CD4-positive, alpha-beta T cell (primary cell): Measurements from ENCODE around the gene TMEM184C. TPM values are rescaled to one million over a fixed set of nuclear protein-coding genes. Genes with fewer than 3 reads are reported as not detected.

Experiments
- ATAC-seq: fragments of 200-7000 bp; cut with Tn5 transposase; one replicate; pipeline ENCODE4 v1.10.0; 2022; ENCODE audit warnings: mild to moderate bottlenecking; ENCODE audit not compliant: poor library complexity
- CTCF ChIA-PET: fragments of 350-600 bp; sonication (Branson Sonifier 250); formaldehyde crosslinking; loops from one replicate; lab custom pipeline; 2021; ENCODE audit warnings: antibody characterized with exemption, inconsistent platforms; lab: Charles Lee
- POLR2A ChIA-PET: fragments of 350-600 bp; sonication (Branson Sonifier 250); formaldehyde crosslinking; loops from one replicate; lab custom pipeline; 2021; ENCODE audit warnings: antibody characterized with exemption, inconsistent platforms; lab: Charles Lee
- DNase-seq, 14 experiments: peaks; one replicate each; pipeline ENCODE4 v3.0.0-alpha.2; 2013 to 2020; ENCODE audit warnings: mixed read lengths in 2 of 14
- H3K27ac ChIP-seq, 2 donors: one replicate each; pipeline versions ENCODE4 v1.5.1 to v1.7.0; 2013; ENCODE audit warnings: low read length in 2 of 2, low read depth in 1 of 2, mild to moderate bottlenecking in 1 of 2
- H3K27me3 ChIP-seq, 2 experiments: 1 replicate in 1 of 2; 2 replicates in 1 of 2; pipeline versions ENCODE4 v1.6.1 to v1.7.0; 2013; ENCODE audit warnings: low read length in 2 of 2, control low read depth in 1 of 2, mild to moderate bottlenecking in 1 of 2, moderate library complexity in 1 of 2; ENCODE audit not compliant: insufficient read depth in 2 of 2, control insufficient read depth in 1 of 2
- H3K36me3 ChIP-seq: one replicate; pipeline ENCODE4 v1.6.1; 2013; ENCODE audit warnings: low read length, control low read depth; ENCODE audit not compliant: insufficient read depth
- H3K4me1 ChIP-seq: one replicate; pipeline ENCODE4 v1.6.1; 2013; ENCODE audit warnings: low read length, control low read depth; ENCODE audit not compliant: insufficient read depth
- H3K4me3 ChIP-seq: one replicate; pipeline ENCODE4 v1.5.1; 2013; ENCODE audit warnings: mild to moderate bottlenecking, low read length, moderate library complexity
- H3K9me3 ChIP-seq, 2 experiments: 1 replicate in 1 of 2; 2 replicates in 1 of 2; pipeline versions ENCODE4 v1.6.1 to v1.7.0; 2013; ENCODE audit warnings: low read length in 2 of 2, mild to moderate bottlenecking in 2 of 2, control low read depth in 1 of 2, moderate library complexity in 1 of 2; ENCODE audit not compliant: control insufficient read depth in 1 of 2, insufficient read depth in 1 of 2
- H3K27ac Mint-ChIP-seq: one replicate; pipeline ENCODE4 v1.8.0; 2020; ENCODE audit warnings: mixed read lengths
- H3K27me3 Mint-ChIP-seq: one replicate; pipeline ENCODE4 v1.8.0; 2021; ENCODE audit warnings: mixed read lengths
- H3K36me3 Mint-ChIP-seq: one replicate; pipeline ENCODE4 v1.8.0; 2021; ENCODE audit warnings: low read depth, mixed read lengths
- H3K4me1 Mint-ChIP-seq: one replicate; pipeline ENCODE4 v1.8.0; 2021; ENCODE audit warnings: low read depth, mixed read lengths
- H3K4me3 Mint-ChIP-seq: one replicate; pipeline ENCODE4 v1.8.0; 2020; ENCODE audit warnings: mild to moderate bottlenecking, mixed read lengths
- H3K9me3 Mint-ChIP-seq: one replicate; pipeline ENCODE4 v1.8.0; 2020; ENCODE audit warnings: mixed read lengths
- intact Hi-C, 2 experiments: fragments of 100-400 bp; cut with DNase I in 1 of 2; cut with micrococcal nuclease in 1 of 2; formaldehyde crosslinking; loops; one replicate each; pipeline versions ENCODE4 v1.15.1 to v1.9.0; 2023 to 2025; cut with DNase I, micrococcal nuclease
- total RNA-seq, 174 experiments: library from RNA in 2 of 174; stranded (reverse) in 2 of 174; gene quantifications; one replicate each; pipeline ENCODE4 v1.2.3 and lab custom pipeline; 2021 to 2026
- TF ChIP-seq, protein P1 (sequence below): fragments of 200-600 bp; IDR thresholded peaks from one replicate; pipeline ENCODE4 v1.8.0; 2022; ENCODE audit warnings: antibody characterized with exemption, mild to moderate bottlenecking

Gene TMEM184C
- total RNA-seq, 2 experiments from 2014 or later: 10.0 to 10.1 TPM

DNA sequence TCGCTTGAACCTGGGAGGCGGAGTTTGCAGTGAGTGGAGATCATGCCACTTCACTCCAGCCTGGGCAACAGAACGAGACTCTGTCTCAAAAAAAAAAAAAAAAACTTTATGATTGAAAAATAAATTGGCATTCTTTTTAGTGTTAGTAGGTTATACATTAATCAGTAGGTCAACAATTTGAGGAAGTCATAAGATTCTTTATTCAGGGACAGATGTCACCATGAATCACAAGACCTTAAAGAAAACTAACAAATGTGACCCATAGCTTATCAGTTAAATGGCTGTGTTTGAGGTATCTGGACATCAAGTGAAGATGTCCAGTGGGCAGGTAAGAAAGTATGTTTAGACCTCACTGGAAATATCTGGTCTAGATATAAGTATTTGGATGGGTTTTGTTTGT is 76.0 kb downstream of the TMEM184C start:
- ATAC-seq: no peak
- H3K4me3 Mint-ChIP-seq: no peak overlapping the region
- CTCF ChIA-PET: interaction anchor here (0.9 kb wide), 1 partner anchor 15 kb away, joined by 3 read pairs; no protein-coding TSS in a partner anchor
- H3K4me3 ChIP-seq: no peak overlapping the region
- intact Hi-C loops: no loop called here
- peaks cover 3% of the 10 kb centered on the region for H3K4me1 ChIP-seq
- H3K27ac Mint-ChIP-seq: no peak overlapping the region
- peaks cover 5 to 12% of the 10 kb centered on the region in 2 experiments for H3K27me3 ChIP-seq
- no peak overlapping the region for H3K27ac ChIP-seq
- TF ChIP-seq, protein P1, sequence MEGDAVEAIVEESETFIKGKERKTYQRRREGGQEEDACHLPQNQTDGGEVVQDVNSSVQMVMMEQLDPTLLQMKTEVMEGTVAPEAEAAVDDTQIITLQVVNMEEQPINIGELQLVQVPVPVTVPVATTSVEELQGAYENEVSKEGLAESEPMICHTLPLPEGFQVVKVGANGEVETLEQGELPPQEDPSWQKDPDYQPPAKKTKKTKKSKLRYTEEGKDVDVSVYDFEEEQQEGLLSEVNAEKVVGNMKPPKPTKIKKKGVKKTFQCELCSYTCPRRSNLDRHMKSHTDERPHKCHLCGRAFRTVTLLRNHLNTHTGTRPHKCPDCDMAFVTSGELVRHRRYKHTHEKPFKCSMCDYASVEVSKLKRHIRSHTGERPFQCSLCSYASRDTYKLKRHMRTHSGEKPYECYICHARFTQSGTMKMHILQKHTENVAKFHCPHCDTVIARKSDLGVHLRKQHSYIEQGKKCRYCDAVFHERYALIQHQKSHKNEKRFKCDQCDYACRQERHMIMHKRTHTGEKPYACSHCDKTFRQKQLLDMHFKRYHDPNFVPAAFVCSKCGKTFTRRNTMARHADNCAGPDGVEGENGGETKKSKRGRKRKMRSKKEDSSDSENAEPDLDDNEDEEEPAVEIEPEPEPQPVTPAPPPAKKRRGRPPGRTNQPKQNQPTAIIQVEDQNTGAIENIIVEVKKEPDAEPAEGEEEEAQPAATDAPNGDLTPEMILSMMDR: no peak
- no peak for DNase-seq
- H3K4me1 Mint-ChIP-seq: no peaks in the 10 kb centered on the region
- no peaks in the 10 kb centered on the region for H3K9me3 ChIP-seq
- H3K9me3 Mint-ChIP-seq: no peaks in the 10 kb centered on the region
- H3K36me3 Mint-ChIP-seq: no peaks in the 10 kb centered on the region
- no peaks in the 10 kb centered on the region for H3K36me3 ChIP-seq
- H3K27me3 Mint-ChIP-seq: peaks cover 40% of the 10 kb centered on the region
- POLR2A ChIA-PET: no interaction called here

DNA sequence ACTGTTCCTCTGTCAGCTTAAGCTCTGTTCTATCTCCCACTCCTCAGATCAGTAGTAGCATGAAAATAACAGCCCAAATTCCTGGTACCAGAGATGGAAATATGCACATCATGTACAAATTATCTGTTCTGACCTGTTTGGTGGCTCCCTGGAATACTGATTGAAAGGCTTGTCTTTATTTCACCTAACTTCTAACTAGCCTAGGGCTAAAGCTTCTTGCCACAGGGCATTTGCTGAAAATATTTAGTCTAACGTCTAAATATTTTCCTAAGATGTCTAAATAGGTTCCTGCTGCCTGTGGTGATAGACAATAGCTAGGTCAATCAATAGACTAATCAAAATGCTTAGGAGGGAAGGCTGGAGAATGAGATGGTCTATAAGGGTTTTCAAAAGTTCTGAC is 79.7 kb downstream of the TMEM184C start:
- H3K9me3 ChIP-seq: no peaks in the 10 kb centered on the region
- Mint-ChIP-seq H3K27me3 (peaks cover 21% of the 10 kb centered on the region), H3K9me3 (no peaks in the 10 kb centered on the region), H3K27ac (no peak overlapping the region), H3K4me3 (no peak overlapping the region), H3K36me3 (no peaks in the 10 kb centered on the region), H3K4me1 (no peaks in the 10 kb centered on the region)
- ATAC-seq (no peak), DNase-seq (no peak)
- TF ChIP-seq, protein P1: no peak
- H3K4me3 ChIP-seq: no peak overlapping the region
- intact Hi-C loops: no loop called here
- H3K27me3 ChIP-seq: peaks cover 2 to 12% of the 10 kb centered on the region in 2 experiments
- ChIA-PET CTCF (no interaction called here), POLR2A (no interaction called here)
- H3K27ac ChIP-seq: no peak overlapping the region
- no peaks in the 10 kb centered on the region for H3K4me1 ChIP-seq
- no peaks in the 10 kb centered on the region for H3K36me3 ChIP-seq

DNA sequence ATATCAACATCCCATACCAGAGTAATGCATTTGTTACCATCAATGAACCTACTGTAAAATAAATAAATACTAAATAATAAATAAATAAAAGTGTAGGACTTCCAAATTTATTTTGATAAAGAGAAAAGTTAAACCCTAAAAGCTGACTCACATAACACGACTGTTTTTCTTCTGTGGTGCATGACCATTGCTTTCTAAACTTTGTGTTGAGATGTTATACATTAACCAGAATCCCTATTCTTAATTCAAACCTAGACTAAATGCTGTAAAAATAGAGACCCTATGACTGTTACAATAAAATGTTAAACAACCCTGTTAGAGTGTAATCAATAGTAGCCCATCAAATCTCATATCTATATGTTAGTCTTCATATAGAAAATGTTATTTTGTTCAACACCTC is 87.6 kb downstream of the TMEM184C start:
- no peaks in the 10 kb centered on the region for H3K4me1 ChIP-seq
- no peak for ATAC-seq
- H3K9me3 ChIP-seq: no peaks in the 10 kb centered on the region
- Mint-ChIP-seq H3K36me3 (no peaks in the 10 kb centered on the region), H3K27me3 (no peaks in the 10 kb centered on the region), H3K4me1 (no peaks in the 10 kb centered on the region), H3K9me3 (no peaks in the 10 kb centered on the region), H3K27ac (no peak overlapping the region), H3K4me3 (no peak overlapping the region)
- CTCF ChIA-PET: no interaction called here
- H3K27me3 ChIP-seq: no peaks in the 10 kb centered on the region
- H3K4me3 ChIP-seq: no peak overlapping the region
- H3K27ac ChIP-seq: no peak overlapping the region
- H3K36me3 ChIP-seq: no peaks in the 10 kb centered on the region
- no peak for DNase-seq
- POLR2A ChIA-PET: no interaction called here
- intact Hi-C loops: no loop called here
- TF ChIP-seq, protein P1: no peak
